CD4-positive, alpha-beta T cell (primary cell): ENCODE results near the gene CNKSR3. TPM values are rescaled to one million over a fixed set of nuclear protein-coding genes. Genes with fewer than 3 reads are reported as not detected.

Experiments
- ATAC-seq: fragments of 200-7000 bp; cut with Tn5 transposase; one replicate; pipeline ENCODE4 v1.10.0; 2022; ENCODE audit warnings: mild to moderate bottlenecking; ENCODE audit not compliant: poor library complexity
- CTCF ChIA-PET: fragments of 350-600 bp; sonication (Branson Sonifier 250); formaldehyde crosslinking; loops from one replicate; lab custom pipeline; 2021; ENCODE audit warnings: antibody characterized with exemption, inconsistent platforms; lab: Charles Lee
- POLR2A ChIA-PET: fragments of 350-600 bp; sonication (Branson Sonifier 250); formaldehyde crosslinking; loops from one replicate; lab custom pipeline; 2021; ENCODE audit warnings: antibody characterized with exemption, inconsistent platforms; lab: Charles Lee
- DNase-seq, 14 experiments: peaks; one replicate each; pipeline ENCODE4 v3.0.0-alpha.2; 2013 to 2020; ENCODE audit warnings: mixed read lengths in 2 of 14
- H3K27ac ChIP-seq, 2 donors: one replicate each; pipeline versions ENCODE4 v1.5.1 to v1.7.0; 2013; ENCODE audit warnings: low read length in 2 of 2, low read depth in 1 of 2, mild to moderate bottlenecking in 1 of 2
- H3K27me3 ChIP-seq, 2 experiments: 1 replicate in 1 of 2; 2 replicates in 1 of 2; pipeline versions ENCODE4 v1.6.1 to v1.7.0; 2013; ENCODE audit warnings: low read length in 2 of 2, control low read depth in 1 of 2, mild to moderate bottlenecking in 1 of 2, moderate library complexity in 1 of 2; ENCODE audit not compliant: insufficient read depth in 2 of 2, control insufficient read depth in 1 of 2
- H3K36me3 ChIP-seq: one replicate; pipeline ENCODE4 v1.6.1; 2013; ENCODE audit warnings: low read length, control low read depth; ENCODE audit not compliant: insufficient read depth
- H3K4me1 ChIP-seq: one replicate; pipeline ENCODE4 v1.6.1; 2013; ENCODE audit warnings: low read length, control low read depth; ENCODE audit not compliant: insufficient read depth
- H3K4me3 ChIP-seq: one replicate; pipeline ENCODE4 v1.5.1; 2013; ENCODE audit warnings: mild to moderate bottlenecking, low read length, moderate library complexity
- H3K9me3 ChIP-seq, 2 experiments: 1 replicate in 1 of 2; 2 replicates in 1 of 2; pipeline versions ENCODE4 v1.6.1 to v1.7.0; 2013; ENCODE audit warnings: low read length in 2 of 2, mild to moderate bottlenecking in 2 of 2, control low read depth in 1 of 2, moderate library complexity in 1 of 2; ENCODE audit not compliant: control insufficient read depth in 1 of 2, insufficient read depth in 1 of 2
- H3K27ac Mint-ChIP-seq: one replicate; pipeline ENCODE4 v1.8.0; 2020; ENCODE audit warnings: mixed read lengths
- H3K27me3 Mint-ChIP-seq: one replicate; pipeline ENCODE4 v1.8.0; 2021; ENCODE audit warnings: mixed read lengths
- H3K36me3 Mint-ChIP-seq: one replicate; pipeline ENCODE4 v1.8.0; 2021; ENCODE audit warnings: low read depth, mixed read lengths
- H3K4me1 Mint-ChIP-seq: one replicate; pipeline ENCODE4 v1.8.0; 2021; ENCODE audit warnings: low read depth, mixed read lengths
- H3K4me3 Mint-ChIP-seq: one replicate; pipeline ENCODE4 v1.8.0; 2020; ENCODE audit warnings: mild to moderate bottlenecking, mixed read lengths
- H3K9me3 Mint-ChIP-seq: one replicate; pipeline ENCODE4 v1.8.0; 2020; ENCODE audit warnings: mixed read lengths
- intact Hi-C, 2 experiments: fragments of 100-400 bp; cut with DNase I in 1 of 2; cut with micrococcal nuclease in 1 of 2; formaldehyde crosslinking; loops; one replicate each; pipeline versions ENCODE4 v1.15.1 to v1.9.0; 2023 to 2025; cut with DNase I, micrococcal nuclease
- total RNA-seq, 174 experiments: library from RNA in 2 of 174; stranded (reverse) in 2 of 174; gene quantifications; one replicate each; pipeline ENCODE4 v1.2.3 and lab custom pipeline; 2021 to 2026
- TF ChIP-seq, protein P1 (sequence below): fragments of 200-600 bp; IDR thresholded peaks from one replicate; pipeline ENCODE4 v1.8.0; 2022; ENCODE audit warnings: antibody characterized with exemption, mild to moderate bottlenecking

CNKSR3 gene
- total RNA-seq, 2 experiments from 2014 or later = 0.14 TPM; not detected in 1

DNA sequence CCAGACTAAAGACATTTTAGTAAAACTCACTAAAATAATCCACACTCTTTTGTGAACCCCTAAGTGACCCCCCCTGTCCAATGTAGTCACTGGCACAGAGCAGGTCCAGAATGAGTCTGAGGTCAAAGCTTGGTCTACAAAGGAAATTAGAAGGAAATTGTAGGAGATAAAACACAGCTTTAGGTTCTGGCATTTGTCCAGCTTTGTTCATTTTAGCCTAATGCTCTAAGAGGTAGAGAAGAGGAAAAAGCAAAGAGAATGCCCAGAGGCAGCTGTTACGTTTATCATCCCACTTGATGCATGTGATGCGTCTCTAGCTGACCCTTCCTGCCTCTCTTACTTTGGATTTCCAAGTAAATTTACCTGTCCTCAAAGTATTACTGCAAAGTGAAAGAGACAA lies 62.5 kb downstream of the CNKSR3 start:
- no peak overlapping the region for H3K27ac ChIP-seq
- Mint-ChIP-seq H3K36me3 (no peaks in the 10 kb centered on the region), H3K4me1 (no peaks in the 10 kb centered on the region), H3K27ac (no peak overlapping the region), H3K4me3 (no peak overlapping the region), H3K9me3 (no peaks in the 10 kb centered on the region), H3K27me3 (no peaks in the 10 kb centered on the region)
- H3K27me3 ChIP-seq = no peaks in the 10 kb centered on the region
- no peaks in the 10 kb centered on the region for H3K4me1 ChIP-seq
- TF ChIP-seq, protein P1, sequence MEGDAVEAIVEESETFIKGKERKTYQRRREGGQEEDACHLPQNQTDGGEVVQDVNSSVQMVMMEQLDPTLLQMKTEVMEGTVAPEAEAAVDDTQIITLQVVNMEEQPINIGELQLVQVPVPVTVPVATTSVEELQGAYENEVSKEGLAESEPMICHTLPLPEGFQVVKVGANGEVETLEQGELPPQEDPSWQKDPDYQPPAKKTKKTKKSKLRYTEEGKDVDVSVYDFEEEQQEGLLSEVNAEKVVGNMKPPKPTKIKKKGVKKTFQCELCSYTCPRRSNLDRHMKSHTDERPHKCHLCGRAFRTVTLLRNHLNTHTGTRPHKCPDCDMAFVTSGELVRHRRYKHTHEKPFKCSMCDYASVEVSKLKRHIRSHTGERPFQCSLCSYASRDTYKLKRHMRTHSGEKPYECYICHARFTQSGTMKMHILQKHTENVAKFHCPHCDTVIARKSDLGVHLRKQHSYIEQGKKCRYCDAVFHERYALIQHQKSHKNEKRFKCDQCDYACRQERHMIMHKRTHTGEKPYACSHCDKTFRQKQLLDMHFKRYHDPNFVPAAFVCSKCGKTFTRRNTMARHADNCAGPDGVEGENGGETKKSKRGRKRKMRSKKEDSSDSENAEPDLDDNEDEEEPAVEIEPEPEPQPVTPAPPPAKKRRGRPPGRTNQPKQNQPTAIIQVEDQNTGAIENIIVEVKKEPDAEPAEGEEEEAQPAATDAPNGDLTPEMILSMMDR = no peak
- CTCF ChIA-PET = no interaction called here
- DNase-seq (no peak), ATAC-seq (no peak)
- H3K9me3 ChIP-seq = no peaks in the 10 kb centered on the region
- H3K36me3 ChIP-seq = no peaks in the 10 kb centered on the region
- POLR2A ChIA-PET = no interaction called here
- intact Hi-C loops = no loop called here
- H3K4me3 ChIP-seq = no peak overlapping the region

DNA sequence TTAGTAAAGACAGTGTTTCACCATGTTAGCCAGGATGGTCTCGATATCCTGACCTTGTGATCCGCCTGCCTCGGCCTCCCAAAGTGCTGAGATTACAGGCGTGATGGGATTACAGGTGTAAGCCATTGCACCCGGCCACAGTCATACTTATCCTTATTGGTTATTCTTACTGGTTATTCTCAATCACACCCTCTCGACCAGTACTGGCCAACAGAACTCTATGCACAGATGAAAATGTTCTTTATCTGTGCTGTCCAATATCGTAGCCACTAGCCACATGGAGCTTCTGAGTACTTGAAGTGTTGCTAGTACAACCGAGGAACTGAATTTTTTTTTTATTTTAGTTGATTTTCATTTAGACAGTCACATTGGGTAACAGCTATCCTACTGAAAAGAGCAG lies 63.5 kb downstream of the CNKSR3 start:
- Mint-ChIP-seq H3K9me3 (no peaks in the 10 kb centered on the region), H3K4me3 (no peak overlapping the region), H3K27me3 (peaks cover 1% of the 10 kb centered on the region), H3K36me3 (no peaks in the 10 kb centered on the region), H3K4me1 (no peaks in the 10 kb centered on the region), H3K27ac (no peak overlapping the region)
- CTCF ChIA-PET = no interaction called here
- Histone ChIP-seq H3K27ac (no peak overlapping the region), H3K27me3 (peaks cover 0 to 2% of the 10 kb centered on the region in 2 experiments), H3K4me3 (no peak overlapping the region), H3K4me1 (no peaks in the 10 kb centered on the region), H3K36me3 (no peaks in the 10 kb centered on the region), H3K9me3 (no peaks in the 10 kb centered on the region)
- TF ChIP-seq, protein P1 = no peak
- intact Hi-C loops = no loop called here
- ATAC-seq (no peak), DNase-seq (no peak)
- POLR2A ChIA-PET = no interaction called here

DNA sequence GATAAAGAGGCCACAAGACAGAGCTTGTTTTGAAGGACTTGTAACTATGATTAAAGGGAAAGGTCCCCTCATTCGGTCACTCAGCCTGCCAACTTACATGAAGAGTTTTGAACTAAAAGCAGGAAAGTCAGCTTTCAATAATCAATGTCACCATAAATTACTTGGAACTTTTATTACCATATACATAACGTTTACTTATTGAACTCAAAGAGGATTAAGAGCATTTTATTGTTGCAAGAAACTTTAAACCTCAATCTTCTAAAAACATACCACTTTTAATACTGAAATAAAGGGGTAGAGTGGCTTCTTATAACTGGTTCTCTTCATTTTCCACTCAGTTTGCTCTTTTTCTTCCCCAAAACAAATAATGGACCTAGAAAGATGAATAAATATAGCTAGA lies 65.1 kb downstream of the CNKSR3 start:
- Histone ChIP-seq H3K9me3 (no peaks in the 10 kb centered on the region), H3K27me3 (peaks cover 2 to 7% of the 10 kb centered on the region in 2 experiments), H3K36me3 (no peaks in the 10 kb centered on the region), H3K27ac (no peak overlapping the region), H3K4me1 (no peaks in the 10 kb centered on the region), H3K4me3 (no peak overlapping the region)
- Mint-ChIP-seq H3K4me1 (no peaks in the 10 kb centered on the region), H3K27me3 (peaks cover 4% of the 10 kb centered on the region), H3K9me3 (no peaks in the 10 kb centered on the region), H3K36me3 (no peaks in the 10 kb centered on the region), H3K4me3 (no peak overlapping the region), H3K27ac (no peak overlapping the region)
- CTCF ChIA-PET = no interaction called here
- TF ChIP-seq, protein P1 = no peak
- POLR2A ChIA-PET = no interaction called here
- intact Hi-C loops = no loop called here
- DNase-seq (no peak), ATAC-seq (no peak)
